ENCODE results near the gene NRP2. TPM values are rescaled to one million over a fixed set of nuclear protein-coding genes. Genes with fewer than 3 reads are reported as not detected.

The NRP2 gene
- total RNA-seq, 1 experiment from 2014 or later = 31.0 TPM

DNA sequence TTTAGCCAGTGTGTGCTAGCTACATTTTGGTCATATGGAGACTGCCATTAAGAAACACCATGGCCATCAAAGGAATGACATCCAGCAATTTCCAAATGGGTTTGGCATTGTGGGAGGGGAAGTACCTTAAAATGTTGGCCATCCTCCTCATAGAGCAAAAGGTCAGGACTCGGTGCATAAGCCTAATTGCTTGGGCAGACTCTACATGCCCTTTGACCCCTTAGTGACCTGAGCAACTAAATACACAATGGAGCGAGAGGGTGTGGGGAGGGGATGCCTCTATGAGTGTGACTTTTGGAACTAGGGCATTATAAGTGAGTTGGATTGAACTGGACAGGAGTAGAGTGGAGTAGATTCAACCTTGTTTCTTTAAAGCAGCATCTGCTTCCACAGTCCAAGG is 44.9 kb downstream of the NRP2 start:
- Histone ChIP-seq H3K9me2 (ENCODE audit: insufficient read depth) (no peaks in the 10 kb centered on the region), H2AFZ (no peak overlapping the region), H3K4me1 (replicated peaks; ENCODE audit: insufficient read depth) (no peaks in the 10 kb centered on the region), H3K4me2 (no peak overlapping the region), H3K27me3 (ENCODE audit: insufficient read depth, low read depth) (no peaks in the 10 kb centered on the region), H3K9me3 (ENCODE audit: insufficient read depth, low read depth) (no peaks in the 10 kb centered on the region), H3K27ac (no peak overlapping the region), H3K4me3 (no peak overlapping the region), H3K36me3 (ENCODE audit: low read depth) (0 out of 2 replicates have a peak, but pooled peaks cover 3% of the 10 kb centered on the region), H3F3A (ENCODE audit: insufficient read depth, low read depth) (no peaks in the 10 kb centered on the region), H4K20me1 (ENCODE audit: insufficient read depth) (no peaks in the 10 kb centered on the region), H3K79me2 (ENCODE audit: low read depth) (no peaks in the 10 kb centered on the region)
- POLR2A ChIA-PET (ENCODE audit: unreplicated experiment) = no interaction called here
- no TSS peak for BruUV-seq (replicated peaks)
- no peak for DNase-seq
- TF ChIP-seq, protein P1, sequence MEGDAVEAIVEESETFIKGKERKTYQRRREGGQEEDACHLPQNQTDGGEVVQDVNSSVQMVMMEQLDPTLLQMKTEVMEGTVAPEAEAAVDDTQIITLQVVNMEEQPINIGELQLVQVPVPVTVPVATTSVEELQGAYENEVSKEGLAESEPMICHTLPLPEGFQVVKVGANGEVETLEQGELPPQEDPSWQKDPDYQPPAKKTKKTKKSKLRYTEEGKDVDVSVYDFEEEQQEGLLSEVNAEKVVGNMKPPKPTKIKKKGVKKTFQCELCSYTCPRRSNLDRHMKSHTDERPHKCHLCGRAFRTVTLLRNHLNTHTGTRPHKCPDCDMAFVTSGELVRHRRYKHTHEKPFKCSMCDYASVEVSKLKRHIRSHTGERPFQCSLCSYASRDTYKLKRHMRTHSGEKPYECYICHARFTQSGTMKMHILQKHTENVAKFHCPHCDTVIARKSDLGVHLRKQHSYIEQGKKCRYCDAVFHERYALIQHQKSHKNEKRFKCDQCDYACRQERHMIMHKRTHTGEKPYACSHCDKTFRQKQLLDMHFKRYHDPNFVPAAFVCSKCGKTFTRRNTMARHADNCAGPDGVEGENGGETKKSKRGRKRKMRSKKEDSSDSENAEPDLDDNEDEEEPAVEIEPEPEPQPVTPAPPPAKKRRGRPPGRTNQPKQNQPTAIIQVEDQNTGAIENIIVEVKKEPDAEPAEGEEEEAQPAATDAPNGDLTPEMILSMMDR (conservative IDR thresholded peaks at IDR 0.05) = no peak
- TF ChIP-seq EZH2 (IDR thresholded peaks at IDR 0.05; ENCODE audit: low read depth) = no peak
- intact Hi-C loops (cut with micrococcal nuclease; ENCODE audit: unreplicated experiment) = no loop called here
- CTCF ChIA-PET = no interaction called here

DNA sequence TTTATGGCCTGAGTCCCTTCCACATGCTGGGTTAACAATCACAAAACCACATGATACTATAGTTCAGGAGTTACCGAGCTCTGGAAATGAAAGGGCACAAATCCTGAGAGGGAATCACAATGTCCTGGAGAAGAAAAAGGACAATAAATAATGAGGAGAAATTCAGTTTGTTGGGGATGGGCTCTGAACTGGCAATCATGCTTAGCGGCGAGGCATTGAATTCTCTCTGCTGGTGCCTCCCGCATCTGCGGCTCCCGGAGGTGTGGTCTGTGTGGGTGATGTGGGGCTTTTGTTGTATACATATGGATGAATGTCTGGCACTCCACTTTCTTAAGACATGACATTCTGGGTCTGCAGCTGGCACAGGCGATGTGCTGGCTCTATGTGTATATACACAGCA is 46.1 kb downstream of the NRP2 start:
- Histone ChIP-seq H3K9me2 (ENCODE audit: insufficient read depth) (no peaks in the 10 kb centered on the region), H3K79me2 (ENCODE audit: low read depth) (no peaks in the 10 kb centered on the region), H3K4me3 (no peak overlapping the region), H2AFZ (no peak overlapping the region), H3K4me2 (no peak overlapping the region), H3K4me1 (replicated peaks; ENCODE audit: insufficient read depth) (no peaks in the 10 kb centered on the region), H3K27me3 (ENCODE audit: insufficient read depth, low read depth) (no peaks in the 10 kb centered on the region), H3K36me3 (ENCODE audit: low read depth) (no peaks in the 10 kb centered on the region), H4K20me1 (ENCODE audit: insufficient read depth) (no peaks in the 10 kb centered on the region), H3K9me3 (ENCODE audit: insufficient read depth, low read depth) (no peaks in the 10 kb centered on the region), H3F3A (ENCODE audit: insufficient read depth, low read depth) (no peaks in the 10 kb centered on the region), H3K27ac (no peak overlapping the region)
- intact Hi-C loops (cut with micrococcal nuclease; ENCODE audit: unreplicated experiment) = no loop called here
- DNase-seq = no peak
- BruUV-seq (replicated peaks) = no TSS peak
- TF ChIP-seq EZH2 (IDR thresholded peaks at IDR 0.05; ENCODE audit: low read depth) = no peak
- TF ChIP-seq, protein P1 (conservative IDR thresholded peaks at IDR 0.05) = no peak
- ChIA-PET POLR2A (ENCODE audit: unreplicated experiment) (no interaction called here), CTCF (no interaction called here)

DNA sequence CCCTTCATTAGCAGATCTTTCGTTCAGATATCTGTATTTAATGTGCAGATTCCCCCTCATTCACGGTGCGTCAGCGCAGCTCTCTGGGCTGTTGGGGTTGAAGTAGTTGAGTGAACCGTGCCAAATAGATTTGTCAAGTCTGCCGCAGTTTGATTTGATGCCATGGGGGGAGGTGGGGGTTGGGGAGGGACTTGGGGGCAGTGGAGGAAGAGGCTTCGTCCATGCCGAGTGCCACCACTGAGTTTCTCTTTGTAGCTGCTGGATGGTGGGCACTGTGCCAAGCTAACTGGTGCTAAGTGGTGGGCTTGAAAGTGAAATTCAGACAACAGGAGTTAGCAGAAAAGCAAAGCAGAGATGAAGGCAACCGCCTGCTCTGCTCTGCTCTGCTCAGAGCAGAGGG is 47.9 kb downstream of the NRP2 start:
- Histone ChIP-seq H3K4me1 (replicated peaks; ENCODE audit: insufficient read depth) (peaks cover 14% of the 10 kb centered on the region), H3F3A (ENCODE audit: insufficient read depth, low read depth) (no peaks in the 10 kb centered on the region), H4K20me1 (ENCODE audit: insufficient read depth) (no peaks in the 10 kb centered on the region), H2AFZ (no peak overlapping the region), H3K4me3 (no peak overlapping the region), H3K36me3 (ENCODE audit: low read depth) (no peaks in the 10 kb centered on the region), H3K9me3 (ENCODE audit: insufficient read depth, low read depth) (no peaks in the 10 kb centered on the region), H3K9me2 (ENCODE audit: insufficient read depth) (no peaks in the 10 kb centered on the region), H3K27me3 (ENCODE audit: insufficient read depth, low read depth) (no peaks in the 10 kb centered on the region), H3K4me2 (no peak overlapping the region), H3K79me2 (ENCODE audit: low read depth) (no peaks in the 10 kb centered on the region), H3K27ac (no peak overlapping the region)
- CTCF ChIA-PET = no interaction called here
- intact Hi-C loops (cut with micrococcal nuclease; ENCODE audit: unreplicated experiment) = no loop called here
- POLR2A ChIA-PET (ENCODE audit: unreplicated experiment) = no interaction called here
- BruUV-seq (replicated peaks) = no TSS peak
- TF ChIP-seq, protein P1 (conservative IDR thresholded peaks at IDR 0.05) = no peak
- TF ChIP-seq EZH2 (IDR thresholded peaks at IDR 0.05; ENCODE audit: low read depth) = no peak
- DNase-seq = no peak

Data from PC-9 (cell line).